PFSK-1 (cell line): ENCODE measurements around the gene PALM2AKAP2.

Experiments used
- FOXP2 ChIP-seq: optimal IDR thresholded peaks from 2 replicates; pipeline ENCODE3; 2011; ENCODE audit warnings: borderline replicate concordance, control low read depth, inconsistent platforms; ENCODE audit not compliant: insufficient read depth; ENCODE audit errors: extremely low read length, extremely low read depth
- POLR2AphosphoS5 ChIP-seq: IDR thresholded peaks from 2 replicates; pipeline ENCODE4 v1.6.1; 2012; ENCODE audit warnings: low read depth, mild to moderate bottlenecking, control low read depth, low read length, moderate library complexity
- REST ChIP-seq, 2 experiments: IDR thresholded peaks; 2 replicates each; pipeline versions ENCODE4 v1.6.1 to v1.8.0; 2011 to 2012; ENCODE audit warnings: low read depth in 2 of 2, low read length in 2 of 2, control low read depth in 1 of 2, inconsistent platforms in 1 of 2, mild to moderate bottlenecking in 1 of 2, moderate library complexity in 1 of 2; ENCODE audit not compliant: insufficient read depth in 1 of 2
- SIN3A ChIP-seq: IDR thresholded peaks from 2 replicates; pipeline ENCODE4 v1.6.1; 2012; ENCODE audit warnings: mild to moderate bottlenecking, low read length, moderate library complexity, borderline replicate concordance; ENCODE audit not compliant: insufficient read depth
- TAF1 ChIP-seq: IDR thresholded peaks from 2 replicates; pipeline ENCODE4 v1.6.1; 2012; ENCODE audit warnings: low read length, control low read depth, borderline replicate concordance; ENCODE audit not compliant: insufficient read depth

The PALM2AKAP2 gene

GRCh38 chr9:109794361-109795012, 14.5 kb downstream of the PALM2AKAP2 start:
- TF ChIP-seq SIN3A: no peak
- TF ChIP-seq FOXP2: no peak
- no peak for TF ChIP-seq REST (IDR thresholded peaks at IDR 0.05; ENCODE audit: insufficient read depth in 1 of 2, low read depth in 2 of 2, low read length in 2 of 2)
- TF ChIP-seq POLR2AphosphoS5: no peak
- no peak for TF ChIP-seq TAF1

- TF ChIP-seq SIN3A (no peak), POLR2AphosphoS5 (no peak), REST (IDR thresholded peaks at IDR 0.05; ENCODE audit: insufficient read depth in 1 of 2, low read depth in 2 of 2, low read length in 2 of 2) (no peak), TAF1 (no peak), FOXP2 (no peak)
Measured at GRCh38 chr9:109795613-109796012, 15.6 kb downstream of the PALM2AKAP2 start.

- TF ChIP-seq FOXP2: no peak
Measured at GRCh38 chr9:109796078-109796477, 16.1 kb downstream of the PALM2AKAP2 start.

- TF ChIP-seq SIN3A (no peak), REST (IDR thresholded peaks at IDR 0.05; ENCODE audit: insufficient read depth in 1 of 2, low read depth in 2 of 2, low read length in 2 of 2) (no peak), POLR2AphosphoS5 (no peak), TAF1 (no peak), FOXP2 (no peak)
Measured at GRCh38 chr9:109797006-109797405, 17.0 kb downstream of the PALM2AKAP2 start.

- TF ChIP-seq FOXP2 (no peak), POLR2AphosphoS5 (no peak), TAF1 (no peak), SIN3A (no peak), REST (IDR thresholded peaks at IDR 0.05; ENCODE audit: insufficient read depth in 1 of 2, low read depth in 2 of 2, low read length in 2 of 2) (no peak)
Measured at GRCh38 chr9:109797509-109797908, 17.5 kb downstream of the PALM2AKAP2 start.

GRCh38 chr9:109799141-109799540, 19.1 kb downstream of the PALM2AKAP2 start:
- TF ChIP-seq TAF1 (no peak), REST (IDR thresholded peaks at IDR 0.05; ENCODE audit: insufficient read depth in 1 of 2, low read depth in 2 of 2, low read length in 2 of 2) (no peak), FOXP2 (no peak), SIN3A (no peak), POLR2AphosphoS5 (no peak)
